ENCODE measurements around the gene C1GALT1.

Gene C1GALT1

DNA sequence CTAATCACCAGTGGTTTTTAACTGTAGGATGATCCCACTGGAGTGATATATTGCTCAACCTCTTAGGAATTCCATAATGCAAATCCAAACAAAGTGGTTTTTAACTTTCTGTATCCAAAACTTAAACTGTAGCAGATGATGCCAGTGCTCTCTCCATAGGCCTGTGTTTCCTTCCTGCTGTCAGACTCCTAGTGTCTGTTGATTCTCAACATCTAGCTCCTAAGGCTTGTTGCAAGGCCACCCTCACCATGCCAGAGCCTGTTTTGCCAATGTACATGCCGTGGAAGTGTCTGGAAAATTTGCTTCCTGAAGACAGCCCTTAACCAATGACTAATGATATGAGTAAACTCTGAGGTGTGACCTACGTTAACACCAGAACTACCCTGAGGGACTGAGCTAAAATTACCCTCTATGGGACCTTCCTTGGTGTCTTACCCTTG, 39.3 kb downstream of the C1GALT1 start:
- CTCF ChIA-PET = interaction anchor here (0.6 to 1.6 kb wide), 3 partner anchors 8 to 13 kb away, joined by 3 to 4 read pairs (median 3); no protein-coding TSS in a partner anchor
- POLR2A ChIA-PET = no interaction called here
- DNase-seq (ENCODE audit: low read depth, low spot score) = peak; percentile 42
- H3K4me3 ChIP-seq (ENCODE audit: low read depth, low read length) = no peak overlapping the region
- TF ChIP-seq, protein P1, sequence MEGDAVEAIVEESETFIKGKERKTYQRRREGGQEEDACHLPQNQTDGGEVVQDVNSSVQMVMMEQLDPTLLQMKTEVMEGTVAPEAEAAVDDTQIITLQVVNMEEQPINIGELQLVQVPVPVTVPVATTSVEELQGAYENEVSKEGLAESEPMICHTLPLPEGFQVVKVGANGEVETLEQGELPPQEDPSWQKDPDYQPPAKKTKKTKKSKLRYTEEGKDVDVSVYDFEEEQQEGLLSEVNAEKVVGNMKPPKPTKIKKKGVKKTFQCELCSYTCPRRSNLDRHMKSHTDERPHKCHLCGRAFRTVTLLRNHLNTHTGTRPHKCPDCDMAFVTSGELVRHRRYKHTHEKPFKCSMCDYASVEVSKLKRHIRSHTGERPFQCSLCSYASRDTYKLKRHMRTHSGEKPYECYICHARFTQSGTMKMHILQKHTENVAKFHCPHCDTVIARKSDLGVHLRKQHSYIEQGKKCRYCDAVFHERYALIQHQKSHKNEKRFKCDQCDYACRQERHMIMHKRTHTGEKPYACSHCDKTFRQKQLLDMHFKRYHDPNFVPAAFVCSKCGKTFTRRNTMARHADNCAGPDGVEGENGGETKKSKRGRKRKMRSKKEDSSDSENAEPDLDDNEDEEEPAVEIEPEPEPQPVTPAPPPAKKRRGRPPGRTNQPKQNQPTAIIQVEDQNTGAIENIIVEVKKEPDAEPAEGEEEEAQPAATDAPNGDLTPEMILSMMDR (IDR thresholded peaks at IDR 0.05; ENCODE audit: insufficient read depth, low read length, missing control alignments) = no peak

DNA sequence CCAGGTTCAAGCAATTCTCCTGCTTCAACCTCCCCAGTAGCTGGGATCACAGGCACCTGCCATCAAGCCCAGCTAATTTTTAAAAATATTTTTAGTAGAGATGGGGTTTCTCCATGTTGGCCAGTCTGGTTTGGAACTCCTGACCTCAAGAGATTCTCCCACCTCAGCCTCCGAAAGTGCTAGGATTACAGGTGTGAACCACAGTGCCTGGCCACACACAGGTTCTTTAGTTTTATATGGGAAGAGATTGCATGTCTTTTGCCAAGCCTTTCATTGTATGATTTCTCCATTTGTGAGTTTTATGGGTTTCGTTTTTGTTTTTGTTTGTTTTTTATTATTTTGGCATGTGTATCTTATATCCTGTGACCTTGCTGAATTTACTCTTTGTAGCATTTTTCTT, 40.9 kb downstream of the C1GALT1 start:
- CTCF ChIA-PET = no interaction called here
- DNase-seq (ENCODE audit: low read depth, low spot score) = no peak
- no peak overlapping the region for H3K4me3 ChIP-seq (ENCODE audit: low read depth, low read length)
- POLR2A ChIA-PET = no interaction called here
- TF ChIP-seq, protein P1 (IDR thresholded peaks at IDR 0.05; ENCODE audit: insufficient read depth, low read length, missing control alignments) = no peak

DNA sequence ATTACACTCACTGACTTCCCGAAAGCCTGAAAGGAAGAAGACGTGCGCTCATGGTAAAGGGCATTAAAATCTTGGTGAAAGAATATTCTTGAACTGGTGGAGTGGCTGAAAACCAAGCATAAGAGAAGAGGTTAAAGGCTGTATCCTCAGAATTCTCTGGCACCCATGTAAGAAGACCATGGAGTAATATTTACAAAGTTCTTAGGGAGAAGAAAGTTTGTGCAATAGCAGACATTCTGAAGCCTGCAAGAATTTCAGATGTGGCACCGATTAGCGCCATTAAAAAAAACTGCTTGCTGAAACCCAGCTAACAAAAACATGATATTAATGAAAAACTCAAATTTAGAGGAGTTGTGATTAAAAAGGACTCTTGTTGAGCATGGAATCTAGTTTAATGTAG, 44.1 kb downstream of the C1GALT1 start:
- ChIA-PET POLR2A (no interaction called here), CTCF (interaction anchor here (0.8 to 1.2 kb wide), 2 partner anchors 9 to 45 kb away, joined by 3 read pairs; no protein-coding TSS in a partner anchor)
- no peak overlapping the region for H3K4me3 ChIP-seq (ENCODE audit: low read depth, low read length)
- DNase-seq (ENCODE audit: low read depth, low spot score) = no peak
- TF ChIP-seq, protein P1 (IDR thresholded peaks at IDR 0.05; ENCODE audit: insufficient read depth, low read length, missing control alignments) = no peak

DNA sequence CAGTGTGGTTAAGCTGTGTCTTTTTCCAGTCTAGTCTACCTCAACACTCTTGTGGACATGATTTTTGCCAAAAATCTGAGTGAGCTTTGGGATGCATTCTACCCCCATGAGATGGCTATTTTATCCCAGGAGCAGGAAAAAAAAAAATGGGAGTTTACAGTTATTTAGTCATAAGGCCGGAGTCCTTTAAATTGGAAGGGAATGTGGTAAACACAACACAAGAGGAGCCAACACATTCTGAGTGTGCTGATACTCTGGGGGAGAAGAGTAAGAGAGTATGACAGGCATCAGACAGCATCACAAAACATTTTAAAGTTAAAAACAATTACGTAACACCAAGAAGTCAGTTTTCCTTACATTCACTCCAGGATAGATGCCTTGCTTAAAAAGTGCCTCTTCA, 46.1 kb downstream of the C1GALT1 start:
- CTCF ChIA-PET = interaction anchor here (1.2 kb wide), 1 partner anchor 125 kb away, joined by 3 read pairs; no protein-coding TSS in a partner anchor
- no peak overlapping the region for H3K4me3 ChIP-seq (ENCODE audit: low read depth, low read length)
- POLR2A ChIA-PET = no interaction called here
- TF ChIP-seq, protein P1 (IDR thresholded peaks at IDR 0.05; ENCODE audit: insufficient read depth, low read length, missing control alignments) = no peak
- DNase-seq (ENCODE audit: low read depth, low spot score) = no peak

DNA sequence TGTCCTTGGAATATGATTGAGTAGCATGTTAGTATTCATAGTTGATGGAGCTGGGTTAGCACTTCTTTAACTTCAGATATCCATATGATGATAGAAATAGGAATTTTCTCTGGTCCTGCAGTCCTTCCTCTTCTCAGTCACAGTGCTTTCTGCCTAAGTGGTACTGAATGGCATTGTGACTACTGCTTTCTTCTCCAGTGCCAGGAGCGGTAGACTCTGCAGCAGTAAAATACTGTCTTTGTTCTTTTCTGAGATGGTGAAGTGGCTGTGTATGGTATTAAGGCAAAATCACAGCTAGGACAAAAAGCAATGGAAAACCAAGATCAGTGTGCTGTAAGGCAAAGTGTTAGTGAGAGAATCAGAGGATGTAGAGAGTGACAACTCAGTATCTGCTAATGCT, 46.6 kb downstream of the C1GALT1 start:
- POLR2A ChIA-PET = no interaction called here
- DNase-seq (ENCODE audit: low read depth, low spot score) = no peak
- CTCF ChIA-PET = interaction anchor here (1.2 kb wide), 1 partner anchor 126 kb away, joined by 3 read pairs; no protein-coding TSS in a partner anchor
- H3K4me3 ChIP-seq (ENCODE audit: low read depth, low read length) = no peak overlapping the region
- TF ChIP-seq, protein P1 (IDR thresholded peaks at IDR 0.05; ENCODE audit: insufficient read depth, low read length, missing control alignments) = no peak

DNA sequence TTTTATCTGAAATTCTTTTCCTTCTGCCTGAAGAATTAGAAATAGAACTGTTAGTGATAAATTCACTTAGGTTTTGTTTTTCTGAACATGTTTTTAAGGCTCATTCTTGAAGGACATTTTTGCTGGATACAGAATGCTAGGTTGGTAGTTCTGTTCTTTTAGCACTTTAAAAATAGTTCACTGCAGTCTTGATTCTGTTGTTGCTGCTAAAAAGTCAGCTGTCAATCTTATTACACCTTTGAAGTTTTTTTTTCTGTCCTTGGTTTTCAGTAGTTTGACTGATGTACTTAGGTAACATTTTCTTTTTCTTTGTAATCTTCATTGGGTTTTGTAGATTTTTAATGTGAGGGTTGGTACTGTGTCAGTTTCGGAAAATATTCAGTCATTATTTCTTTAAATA, 48.7 kb downstream of the C1GALT1 start:
- ChIA-PET POLR2A (no interaction called here), CTCF (no interaction called here)
- H3K4me3 ChIP-seq (ENCODE audit: low read depth, low read length) = no peak overlapping the region

More for the DNA sequence above, 48.7 kb downstream of the C1GALT1 start:
- DNase-seq (ENCODE audit: low read depth, low spot score) = no peak
- TF ChIP-seq, protein P1 (IDR thresholded peaks at IDR 0.05; ENCODE audit: insufficient read depth, low read length, missing control alignments) = no peak

Measured in AG04449 (cell line).